GM18507 (cell line): ENCODE measurements around the gene SPG11.
"Not testable (repeated sequence)": the region's sequence is repeated elsewhere in the genome, so short reads cannot be mapped to it uniquely, and the experiment has no call there.

Experiments
- DNase-seq: peaks from one replicate; pipeline ENCODE4 v3.0.0; 2011; ENCODE audit warnings: low read depth; ENCODE audit not compliant: insufficient read length; ENCODE audit errors: extremely low spot score
- FAIRE-seq: peaks from 2 replicates; lab custom pipeline; 2011; peaks lifted over from hg19 to GRCh38; lab: Jason Lieb, UNC

The SPG11 gene

GRCh38 chr15:44689318-44689717 lies 25.9 kb upstream of the SPG11 start:
- not testable (repeated sequence) for FAIRE-seq, DNase-seq

GRCh38 chr15:44682809-44683682 lies 19.6 kb upstream of the SPG11 start:
- FAIRE-seq, result peak; percentile 76
- not testable (repeated sequence) for DNase-seq

GRCh38 chr15:44682211-44682610 lies 18.7 kb upstream of the SPG11 start:
- DNase-seq, result no peak
- no peak for FAIRE-seq

- DNase-seq, result no peak
- FAIRE-seq, result peak; percentile 80
Measured at GRCh38 chr15:44676676-44677075, 13.2 kb upstream of the SPG11 start.

GRCh38 chr15:44675911-44676310 lies 12.4 kb upstream of the SPG11 start:
- no peak for FAIRE-seq
- DNase-seq, result no peak

GRCh38 chr15:44673639-44674038 lies 10.2 kb upstream of the SPG11 start:
- FAIRE-seq (no peak), DNase-seq (no peak)

- FAIRE-seq (no peak), DNase-seq (no peak)
Measured at GRCh38 chr15:44670087-44670950, 6.9 kb upstream of the SPG11 start.

- FAIRE-seq (no peak), DNase-seq (no peak)
Measured at GRCh38 chr15:44668921-44669320, 5.5 kb upstream of the SPG11 start.

- FAIRE-seq, result no peak
Measured at GRCh38 chr15:44667039-44667360, 3.5 kb upstream of the SPG11 start.

GRCh38 chr15:44666210-44667038 lies 3.0 kb upstream of the SPG11 start:
- DNase-seq (no peak), FAIRE-seq (peak; percentile 72)

More at GRCh38 chr15:44667039-44667360, 3.5 kb upstream of the SPG11 start:
- DNase-seq, result no peak

GRCh38 chr15:44662478-44663409 lies 718 bp downstream of the SPG11 start:
- FAIRE-seq (peak; percentile 87), DNase-seq (no peak)

GRCh38 chr15:44661576-44661975 lies 1.9 kb downstream of the SPG11 start:
- FAIRE-seq (no peak), DNase-seq (no peak)

GRCh38 chr15:44659056-44659455 lies 4.4 kb downstream of the SPG11 start:
- no peak for FAIRE-seq
- no peak for DNase-seq

- DNase-seq, result no peak
- FAIRE-seq, result no peak
Measured at GRCh38 chr15:44657378-44657777, 6.1 kb downstream of the SPG11 start.

- FAIRE-seq (no peak), DNase-seq (no peak)
Measured at GRCh38 chr15:44656913-44657312, 6.5 kb downstream of the SPG11 start.

- DNase-seq (no peak), FAIRE-seq (peak; percentile 26)
Measured at GRCh38 chr15:44656298-44656697, 7.2 kb downstream of the SPG11 start.

GRCh38 chr15:44654858-44655257 lies 8.6 kb downstream of the SPG11 start:
- FAIRE-seq (no peak), DNase-seq (no peak)

GRCh38 chr15:44647637-44648036 lies 15.8 kb downstream of the SPG11 start:
- FAIRE-seq, result no peak
- no peak for DNase-seq

GRCh38 chr15:44647036-44647435 lies 16.4 kb downstream of the SPG11 start:
- FAIRE-seq (no peak), DNase-seq (no peak)
